Prostate gland (tissue), 2 donors: ENCODE data around the gene NAT9. TPM values are rescaled to one million over a fixed set of nuclear protein-coding genes. Genes with fewer than 3 reads are reported as not detected.

Experiments used
- DNase-seq: peaks from one replicate; pipeline ENCODE4 v3.0.0-alpha.2; 2019; ENCODE audit warnings: low spot score
- H3K27ac ChIP-seq, 2 donors: fragments of 200-600 bp; sonication (generic); 2 replicates each; pipeline ENCODE4 v1.5.1; 2017 to 2019
- H3K27me3 ChIP-seq: fragments of 200-600 bp; sonication (generic); replicated peaks from 2 replicates; pipeline ENCODE4 v1.5.1; 2019; ENCODE audit not compliant: insufficient read depth
- H3K36me3 ChIP-seq, 2 donors: fragments of 200-600 bp; sonication (generic); 1 replicate in 1 of 2; 2 replicates in 1 of 2; pipeline versions ENCODE4 v1.5.1 to v1.8.1; 2017 to 2019
- H3K4me1 ChIP-seq: fragments of 200-600 bp; sonication (generic); replicated peaks from 2 replicates; pipeline ENCODE4 v1.5.1; 2019
- H3K4me3 ChIP-seq, 2 donors: fragments of 200-600 bp; sonication (generic); 2 replicates each; pipeline ENCODE4 v1.5.1; 2017 to 2019
- H3K9me3 ChIP-seq: fragments of 200-600 bp; sonication (generic); 2 replicates; pipeline ENCODE4 v1.5.1; 2017
- POLR2A ChIP-seq: fragments of 450-650 bp; IDR thresholded peaks from one replicate; pipeline ENCODE4 v1.6.1; 2016; ENCODE audit warnings: antibody characterized with exemption, mild to moderate bottlenecking
- POLR2AphosphoS5 ChIP-seq: sonication (generic); formaldehyde crosslinking; IDR thresholded peaks from one replicate; pipeline ENCODE4 v1.6.1; 2017; ENCODE audit warnings: antibody characterized with exemption
- WGBS: methylation state at CpG from one replicate; pipeline ENCODE4 v1.1.5; 2018; 5-methylcytosine and 5-hydroxymethylcytosine counted together
- intact Hi-C: fragments of 100-400 bp; cut with DNase I; formaldehyde crosslinking; loops from one replicate; pipeline ENCODE4 v1.14.2; 2022
- total RNA-seq, 2 donors: library from RNA; depleted of rRNA; stranded (reverse); fragments of >200 nt; gene quantifications; one replicate each; pipeline ENCODE4 v1.1.0, GENCODE V29; 2016
- TF ChIP-seq, protein P1 (sequence below), 4 experiments: fragments of 200-600 bp in 2 of 4; fragments of 450-650 bp in 2 of 4; sonication (generic) in 2 of 4; IDR thresholded peaks; 1 replicate in 3 of 4; 2 replicates in 1 of 4; pipeline ENCODE4 v1.5.1; 2016 to 2019; ENCODE audit warnings: antibody characterized with exemption in 4 of 4, mild to moderate bottlenecking in 2 of 4, moderate library complexity in 2 of 4

NAT9 gene
- total RNA-seq, 2 donors from 2014 or later = 29.6 to 49.3 TPM

- Histone ChIP-seq H3K4me1 (peaks cover 13% of the 10 kb centered on the region), H3K4me3 (no peak overlapping the region), H3K9me3 (no peaks in the 10 kb centered on the region), H3K27ac (no peak overlapping the region), H3K36me3 (peaks cover 0 to 19% of the 10 kb centered on the region in 2 donors), H3K27me3 (no peaks in the 10 kb centered on the region)
- intact Hi-C loops = no loop called here
- DNase-seq = no peak
- 57% methylated on average over 6 of the region's 6 CpGs for WGBS
- no peak for TF ChIP-seq POLR2AphosphoS5
- TF ChIP-seq, protein P1, sequence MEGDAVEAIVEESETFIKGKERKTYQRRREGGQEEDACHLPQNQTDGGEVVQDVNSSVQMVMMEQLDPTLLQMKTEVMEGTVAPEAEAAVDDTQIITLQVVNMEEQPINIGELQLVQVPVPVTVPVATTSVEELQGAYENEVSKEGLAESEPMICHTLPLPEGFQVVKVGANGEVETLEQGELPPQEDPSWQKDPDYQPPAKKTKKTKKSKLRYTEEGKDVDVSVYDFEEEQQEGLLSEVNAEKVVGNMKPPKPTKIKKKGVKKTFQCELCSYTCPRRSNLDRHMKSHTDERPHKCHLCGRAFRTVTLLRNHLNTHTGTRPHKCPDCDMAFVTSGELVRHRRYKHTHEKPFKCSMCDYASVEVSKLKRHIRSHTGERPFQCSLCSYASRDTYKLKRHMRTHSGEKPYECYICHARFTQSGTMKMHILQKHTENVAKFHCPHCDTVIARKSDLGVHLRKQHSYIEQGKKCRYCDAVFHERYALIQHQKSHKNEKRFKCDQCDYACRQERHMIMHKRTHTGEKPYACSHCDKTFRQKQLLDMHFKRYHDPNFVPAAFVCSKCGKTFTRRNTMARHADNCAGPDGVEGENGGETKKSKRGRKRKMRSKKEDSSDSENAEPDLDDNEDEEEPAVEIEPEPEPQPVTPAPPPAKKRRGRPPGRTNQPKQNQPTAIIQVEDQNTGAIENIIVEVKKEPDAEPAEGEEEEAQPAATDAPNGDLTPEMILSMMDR (IDR thresholded peaks at IDR 0.05) = no peak
- no peak for TF ChIP-seq POLR2A
Measured at GRCh38 chr17:74773871-74774286, 2.3 kb downstream of the NAT9 start.

- Histone ChIP-seq H3K4me1 (peaks cover 13% of the 10 kb centered on the region), H3K27ac (no peak overlapping the region), H3K9me3 (no peaks in the 10 kb centered on the region), H3K27me3 (no peaks in the 10 kb centered on the region), H3K4me3 (no peak overlapping the region), H3K36me3 (peaks cover 0 to 19% of the 10 kb centered on the region in 2 donors)
- WGBS = 81% methylated on average over 6 of the region's 6 CpGs
- DNase-seq = no peak
- no peak for TF ChIP-seq POLR2A
- TF ChIP-seq, protein P1 (IDR thresholded peaks at IDR 0.05) = no peak
- TF ChIP-seq POLR2AphosphoS5 = no peak
- intact Hi-C loops = no loop called here
Measured at GRCh38 chr17:74773414-74773813, 2.7 kb downstream of the NAT9 start.

- Histone ChIP-seq H3K27ac (no peak overlapping the region), H3K9me3 (no peaks in the 10 kb centered on the region), H3K4me1 (peaks cover 11% of the 10 kb centered on the region), H3K36me3 (peaks cover 0 to 19% of the 10 kb centered on the region in 2 donors), H3K27me3 (no peaks in the 10 kb centered on the region), H3K4me3 (no peak overlapping the region)
- TF ChIP-seq POLR2A (no peak), POLR2AphosphoS5 (no peak)
- TF ChIP-seq, protein P1 (IDR thresholded peaks at IDR 0.05) = no peak
- intact Hi-C loops = no loop called here
- DNase-seq = no peak
- 90% methylated on average over 13 of the region's 13 CpGs for WGBS
Measured at GRCh38 chr17:74772053-74772452, 4.1 kb downstream of the NAT9 start.

GRCh38 chr17:74771319-74771914, 4.7 kb downstream of the NAT9 start:
- Histone ChIP-seq H3K4me1 (peaks cover 8% of the 10 kb centered on the region), H3K4me3 (no peak overlapping the region), H3K36me3 (peaks cover 0 to 19% of the 10 kb centered on the region in 2 donors), H3K27ac (no peak overlapping the region), H3K9me3 (no peaks in the 10 kb centered on the region), H3K27me3 (no peaks in the 10 kb centered on the region)
- 77% methylated on average over 9 of the region's 9 CpGs for WGBS
- TF ChIP-seq, protein P1 (IDR thresholded peaks at IDR 0.05) = no peak
- no peak for DNase-seq
- intact Hi-C loops = loop anchor here (2.0 kb wide), 1 partner anchor 27 kb away; no protein-coding TSS in a partner anchor
